Nephron progenitor cell (in vitro differentiated cells): ENCODE results near the gene NIPAL4.
"Not testable (repeated sequence)": the region's sequence is repeated elsewhere in the genome, so short reads cannot be mapped to it uniquely, and the experiment has no call there.

ENCODE experiments used
- DNase-seq: peaks from one replicate; pipeline ENCODE4 v3.0.0; 2021
- H3K27ac Mint-ChIP-seq: 2 replicates; pipeline ENCODE4 v1.8.0; 2021; ENCODE audit warnings: mild to moderate bottlenecking, moderate library complexity, mixed read lengths
- H3K27me3 Mint-ChIP-seq: 2 replicates; pipeline ENCODE4 v1.8.0; 2021; ENCODE audit warnings: mild to moderate bottlenecking, low read depth, mixed read lengths; ENCODE audit not compliant: poor library complexity
- H3K36me3 Mint-ChIP-seq: 2 replicates; pipeline ENCODE4 v1.8.0; 2021; ENCODE audit warnings: low read depth, mixed read lengths
- H3K4me1 Mint-ChIP-seq: 2 replicates; pipeline ENCODE4 v1.8.0; 2021; ENCODE audit warnings: mixed read lengths
- H3K4me3 Mint-ChIP-seq: 2 replicates; pipeline ENCODE4 v1.8.0; 2021; ENCODE audit warnings: mild to moderate bottlenecking, moderate library complexity, mixed read lengths
- H3K9me3 Mint-ChIP-seq: 2 replicates; pipeline ENCODE4 v1.8.0; 2021; ENCODE audit warnings: mild to moderate bottlenecking, moderate library complexity, mixed read lengths
- CTCF ChIP-seq: fragments of 200-600 bp; sonication (generic); IDR thresholded peaks from 2 replicates; pipeline ENCODE4 v1.5.0; 2021; ENCODE audit warnings: antibody characterized with exemption

Gene NIPAL4

GRCh38 chr5:157481666-157482065, 21.7 kb downstream of the NIPAL4 start:
- H3K27me3 Mint-ChIP-seq, result peaks cover 2% of the 10 kb centered on the region
- peaks cover 11% of the 10 kb centered on the region for H3K4me1 Mint-ChIP-seq
- H3K9me3 Mint-ChIP-seq, result no peaks in the 10 kb centered on the region
- peaks cover 38% of the 10 kb centered on the region for H3K36me3 Mint-ChIP-seq
- no peak overlapping the region for H3K27ac Mint-ChIP-seq
- no peak overlapping the region for H3K4me3 Mint-ChIP-seq
- no peak for TF ChIP-seq CTCF
- DNase-seq, result no peak

GRCh38 chr5:157482702-157483101, 22.7 kb downstream of the NIPAL4 start:
- not testable (repeated sequence) for H3K4me3 Mint-ChIP-seq, DNase-seq, H3K27me3 Mint-ChIP-seq, H3K9me3 Mint-ChIP-seq, H3K27ac Mint-ChIP-seq
- Mint-ChIP-seq H3K4me1 (peaks cover 11% of the 10 kb centered on the region), H3K36me3 (peaks cover 40% of the 10 kb centered on the region)

GRCh38 chr5:157484768-157485167, 24.8 kb downstream of the NIPAL4 start:
- H3K36me3 Mint-ChIP-seq, result peaks cover 50% of the 10 kb centered on the region
- H3K4me1 Mint-ChIP-seq, result peaks cover 4% of the 10 kb centered on the region
- no peak overlapping the region for H3K4me3 Mint-ChIP-seq
- peak overlapping the region; percentile 1 for H3K27ac Mint-ChIP-seq
- no peak for TF ChIP-seq CTCF
- no peak for DNase-seq
- no peaks in the 10 kb centered on the region for H3K9me3 Mint-ChIP-seq
- peaks cover 2% of the 10 kb centered on the region for H3K27me3 Mint-ChIP-seq

GRCh38 chr5:157485340-157485739, 25.3 kb downstream of the NIPAL4 start:
- Mint-ChIP-seq H3K9me3 (no peaks in the 10 kb centered on the region), H3K27ac (no peak overlapping the region), H3K4me1 (no peaks in the 10 kb centered on the region), H3K4me3 (no peak overlapping the region), H3K27me3 (peaks cover 2% of the 10 kb centered on the region), H3K36me3 (peaks cover 46% of the 10 kb centered on the region)
- no peak for DNase-seq
- no peak for TF ChIP-seq CTCF

DNA sequence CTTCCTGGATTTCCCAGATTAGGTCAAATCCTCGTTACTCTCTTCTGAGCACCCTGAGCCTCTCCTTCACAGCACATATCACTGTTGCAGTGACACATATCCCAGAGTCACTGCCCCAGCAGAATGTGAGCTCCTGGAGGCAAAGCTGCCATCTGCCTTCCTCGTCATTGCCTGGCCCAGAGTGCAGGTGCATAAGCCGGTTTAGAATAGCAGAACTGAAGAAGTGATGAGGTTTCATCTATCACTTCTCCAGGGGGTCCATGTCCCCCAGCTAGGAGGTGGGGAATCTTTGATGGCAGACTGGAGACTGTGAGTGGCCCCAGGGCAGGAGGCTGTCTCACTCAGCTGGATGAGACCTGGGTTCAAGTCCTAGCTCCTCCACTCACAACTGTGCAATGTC, 25.8 kb downstream of the NIPAL4 start:
- peaks cover 2% of the 10 kb centered on the region for H3K27me3 Mint-ChIP-seq
- DNase-seq, result no peak
- H3K9me3 Mint-ChIP-seq, result no peaks in the 10 kb centered on the region
- peaks cover 48% of the 10 kb centered on the region for H3K36me3 Mint-ChIP-seq
- no peaks in the 10 kb centered on the region for H3K4me1 Mint-ChIP-seq
- TF ChIP-seq CTCF, result no peak
- H3K27ac Mint-ChIP-seq, result no peak overlapping the region
- H3K4me3 Mint-ChIP-seq, result no peak overlapping the region

- no peak for TF ChIP-seq CTCF
- Mint-ChIP-seq H3K9me3 (no peaks in the 10 kb centered on the region), H3K27ac (no peak overlapping the region)
Measured at GRCh38 chr5:157486221-157486681, 26.2 kb downstream of the NIPAL4 start.

More at GRCh38 chr5:157486221-157486681, 26.2 kb downstream of the NIPAL4 start:
- Mint-ChIP-seq H3K36me3 (peaks cover 51% of the 10 kb centered on the region), H3K4me3 (no peak overlapping the region), H3K4me1 (no peaks in the 10 kb centered on the region), H3K27me3 (peaks cover 2% of the 10 kb centered on the region)
- DNase-seq, result no peak
